Smooth muscle cell (in vitro differentiated cells): Measurements from ENCODE around the gene MZB1. TPM values are rescaled to one million over a fixed set of nuclear protein-coding genes. Genes with fewer than 3 reads are reported as not detected.

Experiments
- DNase-seq: peaks from one replicate; lab custom pipeline; 2025; ENCODE audit not compliant: unreplicated experiment; lab: John Stamatoyannopoulos, UW
- H2AFZ ChIP-seq: fragments of 200-600 bp; sonication (generic); 2 replicates; pipeline ENCODE4 v1.6.0; 2016; ENCODE audit warnings: antibody characterized with exemption, low read depth, mild to moderate bottlenecking
- H3F3A ChIP-seq: fragments of 200-600 bp; sonication (generic); 2 replicates; pipeline ENCODE4 v1.6.0; 2017; ENCODE audit warnings: antibody characterized with exemption, low read depth
- H3K27ac ChIP-seq: fragments of 200-600 bp; sonication (generic); 2 replicates; pipeline ENCODE4 v1.5.1; 2016; ENCODE audit warnings: low read depth, mild to moderate bottlenecking
- H3K27me3 ChIP-seq: fragments of 200-600 bp; sonication (generic); 2 replicates; pipeline ENCODE4 v1.6.1; 2016; ENCODE audit warnings: low read depth, mild to moderate bottlenecking
- H3K36me3 ChIP-seq: fragments of 200-600 bp; sonication (generic); 2 replicates; pipeline ENCODE4 v1.5.1; 2016; ENCODE audit warnings: low read depth
- H3K4me1 ChIP-seq: fragments of 200-600 bp; sonication (generic); 2 replicates; pipeline ENCODE4 v1.5.1; 2016; ENCODE audit warnings: low read depth
- H3K4me2 ChIP-seq: fragments of 200-600 bp; sonication (generic); 2 replicates; pipeline ENCODE4 v1.6.0; 2016; ENCODE audit warnings: mild to moderate bottlenecking
- H3K4me3 ChIP-seq: fragments of 200-600 bp; sonication (generic); 2 replicates; pipeline ENCODE4 v1.5.1; 2016; ENCODE audit warnings: mild to moderate bottlenecking
- H3K79me2 ChIP-seq: fragments of 200-600 bp; sonication (generic); 2 replicates; pipeline ENCODE4 v1.6.0; 2016; ENCODE audit warnings: low read depth, mild to moderate bottlenecking
- H3K9ac ChIP-seq: fragments of 200-600 bp; sonication (generic); 2 replicates; pipeline ENCODE4 v1.6.0; 2016; ENCODE audit warnings: low read depth
- H3K9me3 ChIP-seq: fragments of 200-600 bp; sonication (generic); replicated peaks from 2 replicates; pipeline ENCODE4 v1.5.1; 2016; ENCODE audit warnings: low read depth
- H4K20me1 ChIP-seq: fragments of 200-600 bp; sonication (generic); 2 replicates; pipeline ENCODE4 v1.6.0; 2016; ENCODE audit warnings: low read depth
- whole genome bisulfite sequencing: methylation state at CpG from one replicate; pipeline ENCODE4 v1.1.7; 2016; ENCODE audit warnings: low lambda C conversion rate; 5-methylcytosine and 5-hydroxymethylcytosine counted together
- polyA plus RNA-seq: library from polyadenylated mRNA; unstranded; fragments of >200 nt; fragmentation: Nextera tagmentation; extraction: Ambion mirVana; gene quantifications from 2 replicates; pipeline ENCODE4 v1.2.1, GENCODE V29; 2016
- total RNA-seq: library from RNA; depleted of rRNA; stranded (reverse); fragments of >200 nt; gene quantifications from 2 replicates; pipeline ENCODE4 v1.2.3, GENCODE V29; 2014
- TF ChIP-seq, protein P1 (sequence below): fragments of 200-600 bp; sonication (generic); IDR thresholded peaks from 2 replicates; pipeline ENCODE4 v1.5.1; 2017; ENCODE audit warnings: borderline replicate concordance, mild to moderate bottlenecking, antibody characterized with exemption; ENCODE audit not compliant: insufficient read depth, poor library complexity, severe bottlenecking

MZB1 gene
- total and polyA plus RNA-seq, 2 experiments from 2014 or later: 0.19 TPM; not detected in 1

DNA sequence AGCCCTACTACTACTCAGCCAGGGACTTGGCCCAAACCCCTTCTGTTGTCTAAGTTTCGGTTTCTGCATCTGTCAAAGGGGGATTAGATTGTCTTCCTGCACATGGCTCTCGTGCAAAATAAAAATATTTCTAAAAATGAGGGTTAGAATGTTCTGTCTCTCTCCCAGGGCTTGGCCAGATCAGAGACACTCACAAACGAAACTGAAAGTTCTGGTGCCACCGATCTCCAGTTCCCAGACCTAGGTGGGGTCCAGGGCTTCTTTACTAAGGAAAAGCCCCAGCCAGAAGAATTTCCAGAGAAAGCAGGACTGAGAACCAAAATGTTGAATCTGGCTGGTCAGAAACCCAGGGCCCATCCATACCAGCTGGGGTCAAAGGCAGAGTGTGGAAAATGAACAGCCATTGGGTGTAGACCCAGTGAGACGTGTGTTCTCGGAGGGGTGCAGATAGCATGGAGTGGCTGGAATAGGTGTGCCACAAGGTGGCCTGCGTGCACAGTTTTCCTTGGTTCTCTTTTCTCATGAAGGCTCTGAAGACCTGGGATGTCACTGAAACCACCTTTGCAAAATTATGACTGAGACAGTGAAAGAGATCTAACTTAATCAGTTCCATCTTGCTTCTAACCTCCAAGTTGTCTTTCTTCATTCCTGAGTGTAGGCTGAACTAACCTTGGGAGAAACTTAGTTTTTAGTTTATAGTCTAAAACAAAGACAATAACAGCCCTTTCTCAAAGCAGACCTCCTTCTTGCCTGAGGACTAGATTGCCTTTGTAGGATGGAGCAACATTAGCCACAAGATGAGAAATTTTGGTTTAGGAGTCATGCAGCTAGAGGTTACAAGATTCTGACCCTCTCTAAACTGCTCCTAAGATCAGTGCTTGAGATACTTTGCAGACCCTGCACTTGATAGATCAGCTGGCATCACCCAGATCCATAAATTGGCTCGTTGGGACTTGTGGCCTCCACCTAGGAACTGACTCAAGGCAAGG, 4.4 kb downstream of the MZB1 start:
- no peaks in the 10 kb centered on the region for H3K27me3 ChIP-seq
- no peak for DNase-seq
- H3K9ac ChIP-seq: no peak overlapping the region
- H3K27ac ChIP-seq: no peak overlapping the region
- no peaks in the 10 kb centered on the region for H3K36me3 ChIP-seq
- no peak overlapping the region for H3K4me2 ChIP-seq
- no peaks in the 10 kb centered on the region for H3K79me2 ChIP-seq
- H3K9me3 ChIP-seq: no peaks in the 10 kb centered on the region
- TF ChIP-seq, protein P1, sequence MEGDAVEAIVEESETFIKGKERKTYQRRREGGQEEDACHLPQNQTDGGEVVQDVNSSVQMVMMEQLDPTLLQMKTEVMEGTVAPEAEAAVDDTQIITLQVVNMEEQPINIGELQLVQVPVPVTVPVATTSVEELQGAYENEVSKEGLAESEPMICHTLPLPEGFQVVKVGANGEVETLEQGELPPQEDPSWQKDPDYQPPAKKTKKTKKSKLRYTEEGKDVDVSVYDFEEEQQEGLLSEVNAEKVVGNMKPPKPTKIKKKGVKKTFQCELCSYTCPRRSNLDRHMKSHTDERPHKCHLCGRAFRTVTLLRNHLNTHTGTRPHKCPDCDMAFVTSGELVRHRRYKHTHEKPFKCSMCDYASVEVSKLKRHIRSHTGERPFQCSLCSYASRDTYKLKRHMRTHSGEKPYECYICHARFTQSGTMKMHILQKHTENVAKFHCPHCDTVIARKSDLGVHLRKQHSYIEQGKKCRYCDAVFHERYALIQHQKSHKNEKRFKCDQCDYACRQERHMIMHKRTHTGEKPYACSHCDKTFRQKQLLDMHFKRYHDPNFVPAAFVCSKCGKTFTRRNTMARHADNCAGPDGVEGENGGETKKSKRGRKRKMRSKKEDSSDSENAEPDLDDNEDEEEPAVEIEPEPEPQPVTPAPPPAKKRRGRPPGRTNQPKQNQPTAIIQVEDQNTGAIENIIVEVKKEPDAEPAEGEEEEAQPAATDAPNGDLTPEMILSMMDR: no peak
- H3K4me1 ChIP-seq: peaks cover 3% of the 10 kb centered on the region
- no peak overlapping the region for H3K4me3 ChIP-seq
- WGBS: 81% methylated on average over 8 of the region's 8 CpGs
- no peaks in the 10 kb centered on the region for H4K20me1 ChIP-seq
- H2AFZ ChIP-seq: no peak overlapping the region
- no peaks in the 10 kb centered on the region for H3F3A ChIP-seq

DNA sequence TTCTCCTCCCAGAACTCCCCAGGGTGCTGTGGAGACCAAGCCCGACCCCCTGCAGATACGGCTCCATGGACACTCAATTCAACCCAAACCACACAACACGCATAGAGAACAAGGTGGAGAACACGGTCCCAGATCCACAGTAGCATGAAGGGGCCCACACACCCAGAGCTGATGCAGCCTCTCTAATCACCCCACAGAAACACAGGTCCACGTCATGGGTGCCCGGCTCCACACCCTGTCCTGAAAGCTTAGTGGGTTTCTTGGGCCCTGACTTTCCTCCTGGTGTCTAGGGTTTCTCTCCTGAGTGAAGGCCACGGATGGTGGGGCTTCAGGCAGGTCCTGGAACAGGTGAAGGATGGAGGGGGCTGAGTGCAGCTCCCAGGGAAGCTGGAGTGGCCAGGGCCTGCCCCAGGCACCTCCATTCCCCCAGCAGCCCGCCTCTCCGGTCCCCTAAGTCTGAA, 5.1 kb downstream of the MZB1 start:
- H3K36me3 ChIP-seq: no peaks in the 10 kb centered on the region
- peaks cover 3% of the 10 kb centered on the region for H3K4me1 ChIP-seq
- H3K27ac ChIP-seq: no peak overlapping the region
- no peaks in the 10 kb centered on the region for H3K27me3 ChIP-seq
- no peaks in the 10 kb centered on the region for H4K20me1 ChIP-seq
- H2AFZ ChIP-seq: no peak overlapping the region
- H3K4me3 ChIP-seq: no peak overlapping the region
- no peak overlapping the region for H3K9ac ChIP-seq
- TF ChIP-seq, protein P1: no peak
- WGBS: 91% methylated on average over 9 of the region's 9 CpGs
- no peaks in the 10 kb centered on the region for H3K9me3 ChIP-seq
- no peaks in the 10 kb centered on the region for H3K79me2 ChIP-seq
- no peaks in the 10 kb centered on the region for H3F3A ChIP-seq
- no peak overlapping the region for H3K4me2 ChIP-seq
- DNase-seq: no peak

DNA sequence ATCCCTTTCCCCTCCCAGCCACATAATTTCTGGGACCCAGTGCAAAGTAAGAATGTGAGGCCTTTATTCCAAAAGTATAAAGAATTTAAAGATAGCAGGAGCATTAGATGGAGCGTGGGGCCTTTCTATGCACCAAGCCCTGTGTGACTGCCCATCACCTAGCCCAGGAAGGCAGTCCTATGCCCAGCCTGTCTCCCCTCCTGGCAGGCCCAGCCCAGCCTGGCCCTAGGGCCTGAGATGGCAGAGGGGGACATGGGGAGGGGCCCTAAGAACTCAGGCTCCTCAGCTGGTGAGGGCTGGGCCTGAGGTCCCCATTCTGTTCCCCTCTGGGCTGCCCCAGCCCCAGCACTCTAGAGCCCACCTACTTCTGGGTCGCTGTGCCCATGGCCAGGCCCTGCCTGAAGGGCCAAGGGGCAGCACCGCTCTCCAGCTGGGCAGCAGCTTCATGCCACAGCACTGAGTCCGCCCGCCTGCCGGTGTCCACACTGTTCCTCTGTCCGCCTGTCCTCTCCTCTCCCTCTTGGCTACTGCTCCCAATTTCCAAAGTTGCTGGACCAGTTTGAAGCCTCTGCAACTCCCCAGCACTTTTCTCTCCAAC, 5.6 kb downstream of the MZB1 start:
- 85% methylated on average over 7 of the region's 7 CpGs for WGBS
- no peak for DNase-seq
- peaks cover 3% of the 10 kb centered on the region for H3K4me1 ChIP-seq
- TF ChIP-seq, protein P1: no peak
- no peak overlapping the region for H3K4me3 ChIP-seq
- no peaks in the 10 kb centered on the region for H3K27me3 ChIP-seq
- H3K79me2 ChIP-seq: no peaks in the 10 kb centered on the region
- no peaks in the 10 kb centered on the region for H3K36me3 ChIP-seq
- no peaks in the 10 kb centered on the region for H3K9me3 ChIP-seq
- no peaks in the 10 kb centered on the region for H3F3A ChIP-seq
- H4K20me1 ChIP-seq: no peaks in the 10 kb centered on the region
- no peak overlapping the region for H2AFZ ChIP-seq
- H3K4me2 ChIP-seq: no peak overlapping the region
- H3K27ac ChIP-seq: no peak overlapping the region
- no peak overlapping the region for H3K9ac ChIP-seq
